Measurements from ENCODE around the gene TAP1. TPM values are rescaled to one million over a fixed set of nuclear protein-coding genes. Genes with fewer than 3 reads are reported as not detected.

TAP1 gene, protein sequence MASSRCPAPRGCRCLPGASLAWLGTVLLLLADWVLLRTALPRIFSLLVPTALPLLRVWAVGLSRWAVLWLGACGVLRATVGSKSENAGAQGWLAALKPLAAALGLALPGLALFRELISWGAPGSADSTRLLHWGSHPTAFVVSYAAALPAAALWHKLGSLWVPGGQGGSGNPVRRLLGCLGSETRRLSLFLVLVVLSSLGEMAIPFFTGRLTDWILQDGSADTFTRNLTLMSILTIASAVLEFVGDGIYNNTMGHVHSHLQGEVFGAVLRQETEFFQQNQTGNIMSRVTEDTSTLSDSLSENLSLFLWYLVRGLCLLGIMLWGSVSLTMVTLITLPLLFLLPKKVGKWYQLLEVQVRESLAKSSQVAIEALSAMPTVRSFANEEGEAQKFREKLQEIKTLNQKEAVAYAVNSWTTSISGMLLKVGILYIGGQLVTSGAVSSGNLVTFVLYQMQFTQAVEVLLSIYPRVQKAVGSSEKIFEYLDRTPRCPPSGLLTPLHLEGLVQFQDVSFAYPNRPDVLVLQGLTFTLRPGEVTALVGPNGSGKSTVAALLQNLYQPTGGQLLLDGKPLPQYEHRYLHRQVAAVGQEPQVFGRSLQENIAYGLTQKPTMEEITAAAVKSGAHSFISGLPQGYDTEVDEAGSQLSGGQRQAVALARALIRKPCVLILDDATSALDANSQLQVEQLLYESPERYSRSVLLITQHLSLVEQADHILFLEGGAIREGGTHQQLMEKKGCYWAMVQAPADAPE
- total RNA-seq (10 to 100 TPM; 91.5 to 93.9 TPM), total RNA-seq (141 to 1,453 (median 327) reads per million in 172 experiments)
- polyA plus RNA-seq (2013, experiment 1 of 2) = 182 TPM
- polyA plus RNA-seq (2013, experiment 2 of 2) = 167 TPM

DNA sequence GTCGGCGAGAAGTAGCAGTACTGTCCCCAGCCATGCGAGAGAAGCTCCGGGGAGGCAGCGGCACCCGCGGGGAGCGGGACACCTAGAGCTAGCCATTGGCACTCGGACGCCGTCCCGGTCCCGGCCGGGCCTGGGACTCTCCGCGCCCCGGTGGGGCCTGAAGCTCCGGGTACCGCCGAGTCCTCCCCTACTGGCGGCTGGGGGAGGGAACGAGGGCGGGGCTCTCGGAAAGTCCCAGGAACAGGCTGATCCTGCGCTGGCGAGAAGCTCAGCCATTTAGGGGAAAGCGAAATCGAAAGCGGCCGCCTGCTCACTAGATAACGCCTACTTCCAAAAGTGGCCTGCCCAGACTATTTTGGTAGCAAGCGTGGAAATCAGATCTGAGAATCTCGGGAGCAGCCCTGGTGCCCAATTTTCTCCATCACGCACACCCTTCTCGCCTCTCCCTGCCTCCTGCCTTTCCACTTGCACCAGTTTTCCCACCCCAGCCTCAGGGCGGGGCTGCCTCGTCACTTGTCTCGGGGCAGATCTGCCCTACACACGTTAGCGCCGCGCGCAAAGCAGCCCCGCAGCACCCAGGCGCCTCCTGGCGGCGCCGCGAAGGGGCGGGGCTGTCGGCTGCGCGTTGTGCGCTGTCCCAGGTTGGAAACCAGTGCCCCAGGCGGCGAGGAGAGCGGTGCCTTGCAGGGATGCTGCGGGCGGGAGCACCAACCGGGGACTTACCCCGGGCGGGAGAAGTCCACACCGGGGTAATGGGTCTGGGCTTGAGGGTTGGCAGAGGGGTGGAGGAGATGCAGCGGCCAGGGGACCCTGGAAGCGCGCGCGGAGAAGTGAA lies at the start of gene TAP1, which contains the start of gene PSMB9:
TSS of gene TAP1 (minus strand) at position 164 of the 835 bp plus-strand sequence. CDS start at position 96, 68 bp downstream.
TSS of gene PSMB9 (plus strand) at position 652 of the 835 bp plus-strand sequence. CDS start at position 690, 38 bp downstream.
- H3K4me3 ChIP-seq (ENCODE audit: low read length) = peak within 1 kb of the TSS; percentile 94
- Mint-ChIP-seq H3K36me3 (ENCODE audit: low read depth) (peaks cover 95% of the 10 kb centered on the region), H3K27me3 (no peaks in the 10 kb centered on the region), H3K27ac (peak within 1 kb of the TSS; percentile 99), H3K4me3 (peak within 1 kb of the TSS; percentile 98), H3K4me1 (ENCODE audit: low read depth) (peaks cover 86% of the 10 kb centered on the region), H3K9me3 (no peaks in the 10 kb centered on the region)
- ATAC-seq (ENCODE audit: poor library complexity) (peak; percentile 81), DNase-seq (peak; percentile 88 to 98 (median 94))
- ChIA-PET POLR2A (interaction anchor here (0.7 to 9.3 kb wide), 25 partner anchors 10 to 956 kb away, joined by 3 to 901 read pairs (median 5); partner anchors contain the start of genes ATF6B, B3GALT4, BRD2 and EHMT2), CTCF (interaction anchor here (0.7 to 7.8 kb wide), 10 partner anchors 9 to 131 kb away, joined by 3 to 288 read pairs (median 6); partner anchors contain the start of genes BRD2, PSMB8 and TAP2)
- intact Hi-C loops (cut with DNase I, micrococcal nuclease) = loop anchor here (1.0 to 10.0 kb wide), 7 partner anchors 8 to 729 kb away; partner anchors contain the start of genes TAP2 (in 2 of the 2), ATF6B (in 1 of the 2) and PSMB8 (in 1 of the 2)
- H3K36me3 ChIP-seq (ENCODE audit: insufficient read depth, low read length) = peaks cover 63% of the 10 kb centered on the region
- H3K27me3 ChIP-seq (ENCODE audit: control insufficient read depth in 1 of 2, insufficient read depth in 2 of 2, low read length in 2 of 2) = no peaks in the 10 kb centered on the region
- peak within 1 kb of the TSS; percentile 98 to 100 for H3K27ac ChIP-seq (ENCODE audit: low read depth in 1 of 2, low read length in 2 of 2)
- H3K9me3 ChIP-seq (ENCODE audit: control insufficient read depth in 1 of 2, insufficient read depth in 1 of 2, low read length in 2 of 2) = no peaks in the 10 kb centered on the region
- TF ChIP-seq, protein P1, sequence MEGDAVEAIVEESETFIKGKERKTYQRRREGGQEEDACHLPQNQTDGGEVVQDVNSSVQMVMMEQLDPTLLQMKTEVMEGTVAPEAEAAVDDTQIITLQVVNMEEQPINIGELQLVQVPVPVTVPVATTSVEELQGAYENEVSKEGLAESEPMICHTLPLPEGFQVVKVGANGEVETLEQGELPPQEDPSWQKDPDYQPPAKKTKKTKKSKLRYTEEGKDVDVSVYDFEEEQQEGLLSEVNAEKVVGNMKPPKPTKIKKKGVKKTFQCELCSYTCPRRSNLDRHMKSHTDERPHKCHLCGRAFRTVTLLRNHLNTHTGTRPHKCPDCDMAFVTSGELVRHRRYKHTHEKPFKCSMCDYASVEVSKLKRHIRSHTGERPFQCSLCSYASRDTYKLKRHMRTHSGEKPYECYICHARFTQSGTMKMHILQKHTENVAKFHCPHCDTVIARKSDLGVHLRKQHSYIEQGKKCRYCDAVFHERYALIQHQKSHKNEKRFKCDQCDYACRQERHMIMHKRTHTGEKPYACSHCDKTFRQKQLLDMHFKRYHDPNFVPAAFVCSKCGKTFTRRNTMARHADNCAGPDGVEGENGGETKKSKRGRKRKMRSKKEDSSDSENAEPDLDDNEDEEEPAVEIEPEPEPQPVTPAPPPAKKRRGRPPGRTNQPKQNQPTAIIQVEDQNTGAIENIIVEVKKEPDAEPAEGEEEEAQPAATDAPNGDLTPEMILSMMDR (IDR thresholded peaks at IDR 0.05) = peak; percentile 97
- peaks cover 77% of the 10 kb centered on the region for H3K4me1 ChIP-seq (ENCODE audit: insufficient read depth, low read length)

DNA sequence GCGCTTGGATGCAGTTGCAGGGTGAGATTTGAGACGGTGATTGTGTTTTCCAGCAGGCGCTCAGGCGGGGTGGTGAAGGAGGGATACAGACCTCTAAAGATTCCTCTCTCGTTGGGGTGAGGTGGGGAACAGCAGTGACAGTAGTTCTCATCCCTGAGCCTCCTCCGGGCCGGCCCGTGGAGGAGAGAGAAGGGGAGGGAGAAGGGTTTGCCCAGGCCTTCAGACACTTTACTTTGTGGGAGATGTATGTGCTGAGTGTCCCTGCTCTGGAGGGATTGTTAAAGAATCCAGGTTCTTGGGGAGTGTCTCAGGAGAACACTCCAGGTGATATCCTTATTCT lies 41.5 kb upstream of the TAP1 start:
- peaks cover 22% of the 10 kb centered on the region for H3K4me1 ChIP-seq (ENCODE audit: insufficient read depth, low read length)
- POLR2A ChIA-PET = interaction anchor here (0.5 to 5.4 kb wide), 17 partner anchors 16 to 936 kb away, joined by 3 to 129 read pairs (median 4); partner anchors contain the start of genes BRD2, HLA-DMA, HLA-DMB and NELFE
- Mint-ChIP-seq H3K27ac (peak overlapping the region; percentile 91), H3K4me1 (ENCODE audit: low read depth) (peaks cover 45% of the 10 kb centered on the region), H3K36me3 (ENCODE audit: low read depth) (peaks cover 10% of the 10 kb centered on the region), H3K9me3 (no peaks in the 10 kb centered on the region), H3K27me3 (no peaks in the 10 kb centered on the region), H3K4me3 (peak overlapping the region; percentile 100)
- no peaks in the 10 kb centered on the region for H3K27me3 ChIP-seq (ENCODE audit: control insufficient read depth in 1 of 2, insufficient read depth in 2 of 2, low read length in 2 of 2)
- DNase-seq = no peak
- ATAC-seq (ENCODE audit: poor library complexity) = peak; percentile 5
- CTCF ChIA-PET = interaction anchor here (1.0 to 1.9 kb wide), 8 partner anchors 9 to 90 kb away, joined by 4 to 8 read pairs (median 6); partner anchors contain the start of genes HLA-DMA and TAP2
- peak overlapping the region; percentile 75 to 85 for H3K27ac ChIP-seq (ENCODE audit: low read depth in 1 of 2, low read length in 2 of 2)
- TF ChIP-seq, protein P1 (IDR thresholded peaks at IDR 0.05) = no peak
- H3K4me3 ChIP-seq (ENCODE audit: low read length) = peak overlapping the region; percentile 89
- no peaks in the 10 kb centered on the region for H3K9me3 ChIP-seq (ENCODE audit: control insufficient read depth in 1 of 2, insufficient read depth in 1 of 2, low read length in 2 of 2)
- H3K36me3 ChIP-seq (ENCODE audit: insufficient read depth, low read length) = no peaks in the 10 kb centered on the region
- intact Hi-C loops (cut with DNase I, micrococcal nuclease) = loop anchor here (2.0 to 10.0 kb wide), 4 partner anchors 52 to 1500 kb away; partner anchors contain the start of gene NUDT3 (in 1 of the 2)

Measured in CD4-positive, alpha-beta T cell (primary cell).